ENCODE results near the gene HIPK2. TPM values are rescaled to one million over a fixed set of nuclear protein-coding genes. Genes with fewer than 3 reads are reported as not detected.

HIPK2 gene
- total RNA-seq, 4 donors from 2014 or later = 17.9 to 35.9 (median 22.4) TPM

DNA sequence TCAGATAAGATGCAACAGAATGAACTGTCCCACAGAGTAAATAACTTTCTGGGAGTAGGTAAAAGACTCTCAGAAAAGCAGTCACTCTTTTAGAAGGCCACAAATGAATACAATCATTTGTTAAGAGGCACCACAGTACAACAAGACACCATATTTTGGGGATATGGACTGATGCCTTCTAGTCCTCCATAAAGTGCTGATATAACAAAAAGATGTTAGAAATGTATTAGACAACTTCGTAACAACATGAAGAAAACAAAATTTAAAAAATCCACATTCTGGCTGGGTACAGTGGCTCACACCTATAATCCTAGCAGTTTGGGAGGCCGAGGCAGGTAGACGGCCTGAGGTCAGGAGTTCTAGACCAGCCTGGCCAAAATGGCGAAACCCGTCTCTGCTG is 111.3 kb downstream of the HIPK2 start:
- H3K27ac ChIP-seq = no peak overlapping the region
- H3K4me1 ChIP-seq = peaks cover 0 to 23% (median 5%) of the 10 kb centered on the region in 3 donors
- WGBS, 2 donors (ENCODE audit: low coverage in 1 of 2) = 86 to 94% methylated on average over 4 to 5 of the region's 5 CpGs
- H3K27me3 ChIP-seq = no peaks in the 10 kb centered on the region
- no peaks in the 10 kb centered on the region for H3K36me3 ChIP-seq
- no peak overlapping the region for H3K4me3 ChIP-seq
- no peak for ATAC-seq
- H3K9me3 ChIP-seq = no peaks in the 10 kb centered on the region
- TF ChIP-seq POLR2AphosphoS5 (IDR thresholded peaks at IDR 0.05) (no peak), EP300 (IDR thresholded peaks at IDR 0.05) (no peak)
- TF ChIP-seq, protein P1, sequence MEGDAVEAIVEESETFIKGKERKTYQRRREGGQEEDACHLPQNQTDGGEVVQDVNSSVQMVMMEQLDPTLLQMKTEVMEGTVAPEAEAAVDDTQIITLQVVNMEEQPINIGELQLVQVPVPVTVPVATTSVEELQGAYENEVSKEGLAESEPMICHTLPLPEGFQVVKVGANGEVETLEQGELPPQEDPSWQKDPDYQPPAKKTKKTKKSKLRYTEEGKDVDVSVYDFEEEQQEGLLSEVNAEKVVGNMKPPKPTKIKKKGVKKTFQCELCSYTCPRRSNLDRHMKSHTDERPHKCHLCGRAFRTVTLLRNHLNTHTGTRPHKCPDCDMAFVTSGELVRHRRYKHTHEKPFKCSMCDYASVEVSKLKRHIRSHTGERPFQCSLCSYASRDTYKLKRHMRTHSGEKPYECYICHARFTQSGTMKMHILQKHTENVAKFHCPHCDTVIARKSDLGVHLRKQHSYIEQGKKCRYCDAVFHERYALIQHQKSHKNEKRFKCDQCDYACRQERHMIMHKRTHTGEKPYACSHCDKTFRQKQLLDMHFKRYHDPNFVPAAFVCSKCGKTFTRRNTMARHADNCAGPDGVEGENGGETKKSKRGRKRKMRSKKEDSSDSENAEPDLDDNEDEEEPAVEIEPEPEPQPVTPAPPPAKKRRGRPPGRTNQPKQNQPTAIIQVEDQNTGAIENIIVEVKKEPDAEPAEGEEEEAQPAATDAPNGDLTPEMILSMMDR (IDR thresholded peaks at IDR 0.05) = no peak

DNA sequence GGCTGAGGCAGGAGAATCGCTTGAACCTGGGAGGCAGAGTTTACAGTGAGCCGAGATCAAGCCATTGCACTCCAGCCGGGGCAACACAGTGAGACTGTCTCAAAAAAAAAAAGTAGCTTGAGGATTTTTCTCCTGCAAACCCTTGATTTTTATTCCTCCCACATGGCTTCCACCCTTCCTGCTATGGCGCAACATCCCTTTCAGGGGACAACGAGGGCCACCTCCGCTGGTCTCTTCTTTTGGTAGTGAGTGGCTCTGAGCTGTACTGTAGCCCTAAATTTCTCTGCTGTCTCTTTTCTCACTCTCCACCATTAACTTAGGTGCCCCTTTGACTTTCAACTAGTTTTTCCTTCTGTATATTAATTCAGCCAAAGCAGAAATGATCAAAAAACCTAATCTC is 113.4 kb downstream of the HIPK2 start:
- no peaks in the 10 kb centered on the region for H3K27me3 ChIP-seq
- TF ChIP-seq, protein P1 (IDR thresholded peaks at IDR 0.05) = no peak
- TF ChIP-seq POLR2AphosphoS5 (IDR thresholded peaks at IDR 0.05) = no peak
- TF ChIP-seq EP300 (IDR thresholded peaks at IDR 0.05) = no peak
- TF ChIP-seq POLR2A (IDR thresholded peaks at IDR 0.05) = no peak
- no peak overlapping the region for H3K27ac ChIP-seq
- no peaks in the 10 kb centered on the region for H3K9me3 ChIP-seq
- peaks cover 0 to 39% (median 5%) of the 10 kb centered on the region in 3 donors for H3K4me1 ChIP-seq
- no peak for ATAC-seq
- H3K36me3 ChIP-seq = no peaks in the 10 kb centered on the region
- 91 to 93% methylated on average over 3 to 6 of the region's 6 CpGs for WGBS, 2 donors (ENCODE audit: low coverage in 1 of 2)
- H3K4me3 ChIP-seq = no peak overlapping the region

DNA sequence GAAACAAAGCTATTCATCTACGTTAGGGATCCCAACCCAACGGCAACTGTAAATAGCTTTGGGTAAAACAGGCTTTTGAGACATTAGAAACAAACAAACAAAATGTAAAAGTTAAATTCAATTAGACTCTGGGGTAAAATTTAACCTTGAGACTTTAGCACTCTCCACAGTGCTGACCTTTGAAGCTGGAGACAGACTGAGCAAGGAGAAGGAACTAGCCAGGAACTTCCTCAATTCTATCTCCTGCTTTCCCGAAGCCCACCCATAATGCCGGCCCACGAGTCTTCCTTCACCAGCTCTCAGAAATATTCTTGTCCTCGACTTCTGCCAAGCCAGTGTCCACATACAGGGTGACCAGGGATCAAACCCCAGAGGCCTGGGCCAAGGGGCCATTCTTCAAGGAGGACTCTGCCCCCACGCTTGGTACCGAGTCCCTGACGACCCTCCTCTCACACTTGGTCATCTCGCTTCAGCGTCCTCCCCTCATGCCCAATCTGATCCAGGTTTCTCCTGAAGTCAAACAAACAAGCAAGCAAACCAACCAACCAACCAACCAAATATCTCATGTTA is 114.1 kb downstream of the HIPK2 start:
- Histone ChIP-seq H3K27ac (no peak overlapping the region), H3K4me3 (no peak overlapping the region), H3K27me3 (no peaks in the 10 kb centered on the region), H3K9me3 (no peaks in the 10 kb centered on the region), H3K36me3 (no peaks in the 10 kb centered on the region), H3K4me1 (peaks cover 0 to 46% (median 5%) of the 10 kb centered on the region in 3 donors)
- no peak for ATAC-seq
- TF ChIP-seq, protein P1 (IDR thresholded peaks at IDR 0.05) = no peak
- TF ChIP-seq POLR2A (IDR thresholded peaks at IDR 0.05) (no peak), POLR2AphosphoS5 (IDR thresholded peaks at IDR 0.05) (no peak), EP300 (IDR thresholded peaks at IDR 0.05) (no peak)
- WGBS, 2 donors (ENCODE audit: low coverage in 1 of 2) = 90 to 97% methylated on average over 9 to 11 of the region's 11 CpGs

DNA sequence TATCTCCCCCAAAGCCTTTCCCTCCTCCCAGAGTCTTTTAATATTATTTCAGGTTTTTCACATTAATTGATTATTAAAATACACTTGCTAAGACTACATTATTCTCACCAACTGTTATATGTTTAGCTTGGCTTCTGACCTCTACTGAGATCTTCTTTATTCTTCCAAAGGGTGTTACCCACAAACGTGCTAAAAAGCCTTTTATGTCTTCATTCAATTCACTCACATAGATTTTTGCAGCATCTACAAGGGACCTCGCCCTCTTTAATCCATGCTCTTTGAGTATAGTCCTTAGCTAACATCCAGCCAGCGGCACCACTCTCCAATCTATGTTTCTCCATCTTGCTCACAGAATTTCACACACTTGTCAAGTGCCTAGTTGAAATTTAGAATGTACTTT is 115.9 kb downstream of the HIPK2 start:
- TF ChIP-seq EP300 (IDR thresholded peaks at IDR 0.05) (no peak), POLR2AphosphoS5 (IDR thresholded peaks at IDR 0.05) (no peak), POLR2A (IDR thresholded peaks at IDR 0.05) (no peak)
- TF ChIP-seq, protein P1 (IDR thresholded peaks at IDR 0.05) = no peak
- ATAC-seq = no peak
- Histone ChIP-seq H3K4me3 (no peak overlapping the region), H3K27me3 (no peaks in the 10 kb centered on the region), H3K4me1 (peaks cover 0 to 51% (median 5%) of the 10 kb centered on the region in 3 donors), H3K27ac (no peak overlapping the region), H3K36me3 (no peaks in the 10 kb centered on the region), H3K9me3 (no peaks in the 10 kb centered on the region)
- WGBS, 2 donors (ENCODE audit: low coverage in 1 of 2) = 66 to 82% methylated on average over 3 of the region's 3 CpGs

DNA sequence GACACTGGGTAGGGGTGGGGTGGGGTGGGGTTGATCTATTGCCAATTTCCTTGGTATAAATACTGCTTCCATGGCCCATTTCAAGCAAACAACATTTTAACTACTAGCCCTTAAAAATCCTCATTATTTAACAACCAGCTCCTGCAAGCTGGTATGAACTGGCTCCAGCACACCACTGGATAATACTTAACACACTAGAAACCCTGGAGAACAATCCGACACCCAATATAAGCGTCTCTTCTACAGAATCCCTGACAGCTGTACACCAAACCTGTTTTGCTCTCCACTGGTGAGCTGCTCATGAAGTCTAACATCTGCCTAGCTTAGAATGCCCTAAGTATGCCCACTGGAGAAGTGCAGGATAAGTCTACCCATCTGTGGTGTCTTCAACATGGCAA is 116.8 kb downstream of the HIPK2 start:
- H3K4me1 ChIP-seq = peaks cover 0 to 51% (median 5%) of the 10 kb centered on the region in 3 donors

More for the DNA sequence above, 116.8 kb downstream of the HIPK2 start:
- TF ChIP-seq POLR2A (IDR thresholded peaks at IDR 0.05) = no peak
- TF ChIP-seq EP300 (IDR thresholded peaks at IDR 0.05) = no peak
- TF ChIP-seq, protein P1 (IDR thresholded peaks at IDR 0.05) = no peak
- TF ChIP-seq POLR2AphosphoS5 (IDR thresholded peaks at IDR 0.05) = no peak
- H3K27me3 ChIP-seq = no peaks in the 10 kb centered on the region
- H3K27ac ChIP-seq = peak overlapping the region in 1 of 4 donors; percentile 41
- WGBS, 2 donors (ENCODE audit: low coverage in 1 of 2) = 88 to 92% methylated on average over 2 of the region's 2 CpGs
- ATAC-seq = no peak
- H3K4me3 ChIP-seq = no peak overlapping the region
- H3K36me3 ChIP-seq = no peaks in the 10 kb centered on the region
- no peaks in the 10 kb centered on the region for H3K9me3 ChIP-seq
